Keratinocyte (primary cell): ENCODE data around the gene RARA. TPM values are rescaled to one million over a fixed set of nuclear protein-coding genes. Genes with fewer than 3 reads are reported as not detected.

Source experiments
- DNase-seq: peaks from one replicate; pipeline ENCODE4 v3.0.0-alpha.2; 2011; ENCODE audit warnings: low read depth, missing footprints, low spot score
- FAIRE-seq: peaks from 2 replicates; lab custom pipeline; 2011; peaks lifted over from hg19 to GRCh38; lab: Jason Lieb, UNC
- H2AFZ ChIP-seq: 2 replicates; pipeline ENCODE4 v1.6.0; 2012; ENCODE audit warnings: low read length, control low read depth, inconsistent platforms; ENCODE audit not compliant: control insufficient read depth
- H3K27ac ChIP-seq: 2 replicates; pipeline ENCODE4 v1.5.1; 2011; ENCODE audit warnings: low read length; ENCODE audit not compliant: control insufficient read depth, insufficient read depth
- H3K27me3 ChIP-seq: 3 replicates; pipeline ENCODE4 v1.6.0; 2011; ENCODE audit warnings: low read length; ENCODE audit not compliant: control insufficient read depth, insufficient read depth; ENCODE audit errors: extremely low read depth
- H3K36me3 ChIP-seq, 2 experiments: 2 replicates in 1 of 2; 3 replicates in 1 of 2; pipeline ENCODE4 v1.5.1; 2011; ENCODE audit warnings: low read length in 2 of 2, mild to moderate bottlenecking in 1 of 2; ENCODE audit not compliant: control insufficient read depth in 2 of 2, insufficient read depth in 2 of 2; ENCODE audit errors: extremely low read depth in 1 of 2
- H3K4me1 ChIP-seq: 3 replicates; pipeline ENCODE4 v1.5.1; 2011; ENCODE audit warnings: low read length; ENCODE audit not compliant: control insufficient read depth, insufficient read depth; ENCODE audit errors: extremely low read depth
- H3K4me2 ChIP-seq: 3 replicates; pipeline ENCODE4 v1.6.0; 2011; ENCODE audit warnings: low read depth, low read length; ENCODE audit not compliant: control insufficient read depth, insufficient read depth; ENCODE audit errors: extremely low read depth
- H3K4me3 ChIP-seq, 3 experiments: fragments of 200-600 bp in 1 of 3; sonication (generic) in 1 of 3; 2 replicates in 2 of 3; 3 replicates in 1 of 3; pipeline ENCODE4 v1.5.1; 2011 to 2016; ENCODE audit warnings: low read length in 3 of 3, mild to moderate bottlenecking in 3 of 3, control low read depth in 2 of 3, inconsistent platforms in 1 of 3, low read depth in 1 of 3, mixed read lengths in 1 of 3, mixed run types in 1 of 3, moderate library complexity in 1 of 3; ENCODE audit not compliant: control insufficient read depth in 2 of 3, insufficient read depth in 2 of 3; ENCODE audit errors: extremely low read depth in 1 of 3
- H3K79me2 ChIP-seq: 2 replicates; pipeline ENCODE4 v1.6.0; 2012; ENCODE audit warnings: low read length; ENCODE audit not compliant: control insufficient read depth, insufficient read depth
- H3K9ac ChIP-seq: 3 replicates; pipeline ENCODE4 v1.6.0; 2011; ENCODE audit warnings: low read length; ENCODE audit not compliant: control insufficient read depth, insufficient read depth; ENCODE audit errors: extremely low read depth
- H3K9me1 ChIP-seq: 3 replicates; pipeline ENCODE4 v1.6.0; 2011; ENCODE audit warnings: low read length; ENCODE audit not compliant: control insufficient read depth, insufficient read depth; ENCODE audit errors: extremely low read depth
- H3K9me3 ChIP-seq: 2 replicates; pipeline ENCODE4 v1.5.1; 2012; ENCODE audit warnings: low read depth, low read length; ENCODE audit not compliant: control insufficient read depth
- H4K20me1 ChIP-seq: 3 replicates; pipeline ENCODE4 v1.6.0; 2011; ENCODE audit warnings: low read length; ENCODE audit not compliant: control insufficient read depth, insufficient read depth; ENCODE audit errors: extremely low read depth
- EZH2 ChIP-seq: IDR thresholded peaks from one replicate; pipeline ENCODE4 v1.6.1; 2012; ENCODE audit warnings: inconsistent platforms, mild to moderate bottlenecking, low read length, moderate library complexity
- dilution Hi-C: fragments of 300-500 bp; cut with MboI; formaldehyde crosslinking; loops from one replicate; pipeline ENCODE4 v1.7.0; 2020; ENCODE audit warnings: low sequenced_read_pairs; ENCODE audit not compliant: extremely low pct_ligation_motif_present
- polyA plus RNA-seq, 5 experiments: library from polyadenylated mRNA; depleted of rRNA in 3 of 5; stranded (reverse) in 3 of 5; stranded (forward) in 1 of 5; unstranded in 1 of 5; fragments of >200 nt; gene quantifications; 1 replicate in 1 of 5; 2 replicates in 3 of 5; 3 replicates in 1 of 5; pipeline versions ENCODE4 v1.2.1 to v1.2.3, GENCODE V29; 2011 to 2012; ENCODE audit warnings: missing spikeins in 2 of 5, low read depth in 1 of 5, low replicate concordance in 1 of 5
- TF ChIP-seq, protein P1 (sequence below), 3 experiments: IDR thresholded peaks in 1 of 3; conservative IDR thresholded peaks in 1 of 3; optimal IDR thresholded peaks in 1 of 3; 2 replicates in 2 of 3; 3 replicates in 1 of 3; pipeline versions ENCODE3 to v1.5.1; 2011; ENCODE audit warnings: low read length in 3 of 3, mild to moderate bottlenecking in 3 of 3, moderate library complexity in 2 of 3, control low read depth in 1 of 3, inconsistent platforms in 1 of 3; ENCODE audit not compliant: insufficient read depth in 2 of 3; ENCODE audit errors: extremely low read depth in 1 of 3

RARA gene
- polyA plus RNA-seq, 1 donor (not counting 4 experiments of a cell fraction or from before 2014, with no cell fraction given), result 3.8 TPM

- TF ChIP-seq EZH2, result no peak
- TF ChIP-seq, protein P1, sequence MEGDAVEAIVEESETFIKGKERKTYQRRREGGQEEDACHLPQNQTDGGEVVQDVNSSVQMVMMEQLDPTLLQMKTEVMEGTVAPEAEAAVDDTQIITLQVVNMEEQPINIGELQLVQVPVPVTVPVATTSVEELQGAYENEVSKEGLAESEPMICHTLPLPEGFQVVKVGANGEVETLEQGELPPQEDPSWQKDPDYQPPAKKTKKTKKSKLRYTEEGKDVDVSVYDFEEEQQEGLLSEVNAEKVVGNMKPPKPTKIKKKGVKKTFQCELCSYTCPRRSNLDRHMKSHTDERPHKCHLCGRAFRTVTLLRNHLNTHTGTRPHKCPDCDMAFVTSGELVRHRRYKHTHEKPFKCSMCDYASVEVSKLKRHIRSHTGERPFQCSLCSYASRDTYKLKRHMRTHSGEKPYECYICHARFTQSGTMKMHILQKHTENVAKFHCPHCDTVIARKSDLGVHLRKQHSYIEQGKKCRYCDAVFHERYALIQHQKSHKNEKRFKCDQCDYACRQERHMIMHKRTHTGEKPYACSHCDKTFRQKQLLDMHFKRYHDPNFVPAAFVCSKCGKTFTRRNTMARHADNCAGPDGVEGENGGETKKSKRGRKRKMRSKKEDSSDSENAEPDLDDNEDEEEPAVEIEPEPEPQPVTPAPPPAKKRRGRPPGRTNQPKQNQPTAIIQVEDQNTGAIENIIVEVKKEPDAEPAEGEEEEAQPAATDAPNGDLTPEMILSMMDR (optimal IDR thresholded peaks at IDR 0.05 in 1 of 3, IDR thresholded peaks at IDR 0.05 in 1 of 3, conservative IDR thresholded peaks at IDR 0.05 in 1 of 3; ENCODE audit: extremely low read depth in 1 of 3, insufficient read depth in 2 of 3, low read length in 3 of 3), result no peak
- no peak overlapping the region for H3K4me2 ChIP-seq
- peaks cover 35 to 37% of the 10 kb centered on the region in 2 experiments for H3K36me3 ChIP-seq
- no peak overlapping the region for H2AFZ ChIP-seq
- H4K20me1 ChIP-seq, result no peaks in the 10 kb centered on the region
- no peaks in the 10 kb centered on the region for H3K9me3 ChIP-seq
- no peaks in the 10 kb centered on the region for H3K27me3 ChIP-seq
- H3K4me1 ChIP-seq, result no peaks in the 10 kb centered on the region
- DNase-seq, result no peak
- no peak for FAIRE-seq
- dilution Hi-C loops, result no loop called here
- no peaks in the 10 kb centered on the region for H3K79me2 ChIP-seq
- no peak overlapping the region for H3K9ac ChIP-seq
- no peak overlapping the region for H3K27ac ChIP-seq
- no peak overlapping the region for H3K4me3 ChIP-seq
- no peaks in the 10 kb centered on the region for H3K9me1 ChIP-seq
These were observed 43.6 kb upstream of the RARA start for GRCh38 chr17:40265337-40265736.

GRCh38 chr17:40266882-40267281 is 42.1 kb upstream of the RARA start:
- peaks cover 34 to 35% of the 10 kb centered on the region in 2 experiments for H3K36me3 ChIP-seq
- no peaks in the 10 kb centered on the region for H3K79me2 ChIP-seq
- H3K4me2 ChIP-seq, result no peak overlapping the region
- H3K9ac ChIP-seq, result no peak overlapping the region
- DNase-seq, result no peak
- H3K4me3 ChIP-seq, result no peak overlapping the region
- no peaks in the 10 kb centered on the region for H3K9me3 ChIP-seq
- FAIRE-seq, result no peak
- H2AFZ ChIP-seq, result no peak overlapping the region
- no peaks in the 10 kb centered on the region for H4K20me1 ChIP-seq
- no peak for TF ChIP-seq EZH2
- TF ChIP-seq, protein P1 (optimal IDR thresholded peaks at IDR 0.05 in 1 of 3, IDR thresholded peaks at IDR 0.05 in 1 of 3, conservative IDR thresholded peaks at IDR 0.05 in 1 of 3; ENCODE audit: extremely low read depth in 1 of 3, insufficient read depth in 2 of 3, low read length in 3 of 3), result no peak
- H3K9me1 ChIP-seq, result no peaks in the 10 kb centered on the region
- no peaks in the 10 kb centered on the region for H3K4me1 ChIP-seq
- dilution Hi-C loops, result no loop called here
- no peaks in the 10 kb centered on the region for H3K27me3 ChIP-seq
- no peak overlapping the region for H3K27ac ChIP-seq
